GM12872 (cell line): ENCODE measurements around the gene AFAP1.

Experiments used
- TF ChIP-seq, protein P1 (sequence below): IDR thresholded peaks from 3 replicates; pipeline ENCODE4 v1.5.1; 2011; ENCODE audit warnings: low read depth, mild to moderate bottlenecking, low read length, moderate library complexity; ENCODE audit not compliant: insufficient read depth

Gene AFAP1

GRCh38 chr4:7943211-7943610, 3.5 kb upstream of the AFAP1 start:
- TF ChIP-seq, protein P1, sequence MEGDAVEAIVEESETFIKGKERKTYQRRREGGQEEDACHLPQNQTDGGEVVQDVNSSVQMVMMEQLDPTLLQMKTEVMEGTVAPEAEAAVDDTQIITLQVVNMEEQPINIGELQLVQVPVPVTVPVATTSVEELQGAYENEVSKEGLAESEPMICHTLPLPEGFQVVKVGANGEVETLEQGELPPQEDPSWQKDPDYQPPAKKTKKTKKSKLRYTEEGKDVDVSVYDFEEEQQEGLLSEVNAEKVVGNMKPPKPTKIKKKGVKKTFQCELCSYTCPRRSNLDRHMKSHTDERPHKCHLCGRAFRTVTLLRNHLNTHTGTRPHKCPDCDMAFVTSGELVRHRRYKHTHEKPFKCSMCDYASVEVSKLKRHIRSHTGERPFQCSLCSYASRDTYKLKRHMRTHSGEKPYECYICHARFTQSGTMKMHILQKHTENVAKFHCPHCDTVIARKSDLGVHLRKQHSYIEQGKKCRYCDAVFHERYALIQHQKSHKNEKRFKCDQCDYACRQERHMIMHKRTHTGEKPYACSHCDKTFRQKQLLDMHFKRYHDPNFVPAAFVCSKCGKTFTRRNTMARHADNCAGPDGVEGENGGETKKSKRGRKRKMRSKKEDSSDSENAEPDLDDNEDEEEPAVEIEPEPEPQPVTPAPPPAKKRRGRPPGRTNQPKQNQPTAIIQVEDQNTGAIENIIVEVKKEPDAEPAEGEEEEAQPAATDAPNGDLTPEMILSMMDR: no peak

- TF ChIP-seq, protein P1: no peak
Measured at GRCh38 chr4:7941965-7942496, 2.4 kb upstream of the AFAP1 start.

- TF ChIP-seq, protein P1: no peak
Measured at GRCh38 chr4:7941111-7941964, 1.7 kb upstream of the AFAP1 start.

- TF ChIP-seq, protein P1: no peak
Measured at GRCh38 chr4:7938609-7939376, 868 bp downstream of the AFAP1 start.

GRCh38 chr4:7938266-7938608, 1.4 kb downstream of the AFAP1 start:
- TF ChIP-seq, protein P1: no peak

- TF ChIP-seq, protein P1: no peak
Measured at GRCh38 chr4:7937006-7937405, 2.7 kb downstream of the AFAP1 start.
